Measurements from ENCODE around the gene CTIF.

- TF ChIP-seq CTCF (IDR thresholded peaks at IDR 0.05; ENCODE audit: low read length), result peak; percentile 19; the same call in 1 of the 2 replicates
- no peak for TF ChIP-seq EZH2 (optimal IDR thresholded peaks at IDR 0.05; ENCODE audit: low read depth, low read length)
- no peak for TF ChIP-seq EZH2phosphoT487 (IDR thresholded peaks at IDR 0.05; ENCODE audit: low read length)
Measured at GRCh38 chr18:48896875-48897511, 358.2 kb downstream of the CTIF start.

Data from MM.1S (cell line).